ENCODE results near the gene SPACA7.
"Not testable (repeated sequence)": the region's sequence is repeated elsewhere in the genome, so short reads cannot be mapped to it uniquely, and the experiment has no call there.

The SPACA7 gene

GRCh38 chr13:112351825-112352224, 24.3 kb upstream of the SPACA7 start:
- DNase-seq = no peak

DNA sequence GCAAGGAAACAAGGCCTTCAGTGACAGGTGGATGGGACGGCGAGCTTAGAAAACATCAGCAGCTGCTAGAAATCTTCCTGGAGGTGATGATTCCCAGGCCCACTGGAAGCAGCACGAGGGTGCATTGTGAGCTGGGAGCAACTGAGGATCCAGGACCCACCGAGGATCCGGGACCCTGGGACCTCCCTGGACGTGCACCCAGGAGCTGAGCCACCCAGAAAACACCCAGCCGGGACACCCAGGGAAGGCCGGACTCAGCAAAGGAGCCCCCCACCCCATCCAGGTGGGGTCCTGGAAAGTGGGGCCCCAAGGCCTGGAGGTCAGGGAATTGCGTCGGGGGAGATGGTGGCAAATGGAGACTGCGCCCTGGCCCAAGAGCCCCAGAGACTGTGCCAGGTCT, 22.3 kb upstream of the SPACA7 start:
- no peak for DNase-seq

DNA sequence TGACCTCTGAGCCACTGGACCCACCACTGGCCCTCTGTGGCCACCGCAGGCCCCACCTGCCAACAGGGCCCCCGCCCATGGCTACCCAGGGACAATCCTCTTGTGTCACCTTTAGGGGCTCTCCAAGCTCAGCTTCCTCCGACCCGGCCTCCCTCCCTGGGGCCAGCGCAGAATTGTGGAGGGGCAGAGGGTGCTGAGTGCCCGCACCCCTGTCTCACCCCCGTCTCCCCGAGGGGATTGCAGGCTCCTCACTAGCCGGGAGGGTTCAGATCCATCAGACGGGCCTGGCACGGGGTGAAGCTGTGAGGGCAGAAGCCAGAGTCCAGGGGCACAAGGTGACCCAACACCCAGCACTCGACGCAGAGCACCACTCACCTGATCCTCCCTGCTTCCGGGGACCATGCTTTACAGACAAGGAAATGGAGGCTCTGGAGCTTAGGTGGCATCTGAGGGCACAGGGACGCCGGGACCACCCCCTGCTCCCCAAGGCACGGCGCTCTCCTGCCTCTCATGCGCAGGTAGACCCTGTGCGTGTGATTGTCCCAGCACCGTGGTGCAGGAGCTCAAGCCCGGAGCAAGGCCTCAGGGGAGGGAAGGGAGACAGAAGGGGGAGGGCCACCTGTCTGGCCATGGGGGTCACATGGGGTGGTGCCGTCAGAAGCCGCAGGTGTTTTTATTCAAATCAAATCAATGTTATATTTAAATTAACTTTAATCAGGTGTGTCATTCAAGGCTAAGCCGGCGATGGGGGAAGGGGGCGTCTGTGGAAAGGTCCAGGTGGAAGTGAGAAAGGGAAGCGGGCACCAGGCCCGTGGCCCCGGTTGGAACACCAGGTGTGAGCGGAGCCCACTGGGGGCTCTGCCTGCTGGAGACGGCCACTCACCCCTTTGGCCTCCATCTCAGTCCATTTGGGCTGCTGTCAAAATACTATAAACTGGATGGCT, 21.6 kb upstream of the SPACA7 start:
- no peak for DNase-seq

DNA sequence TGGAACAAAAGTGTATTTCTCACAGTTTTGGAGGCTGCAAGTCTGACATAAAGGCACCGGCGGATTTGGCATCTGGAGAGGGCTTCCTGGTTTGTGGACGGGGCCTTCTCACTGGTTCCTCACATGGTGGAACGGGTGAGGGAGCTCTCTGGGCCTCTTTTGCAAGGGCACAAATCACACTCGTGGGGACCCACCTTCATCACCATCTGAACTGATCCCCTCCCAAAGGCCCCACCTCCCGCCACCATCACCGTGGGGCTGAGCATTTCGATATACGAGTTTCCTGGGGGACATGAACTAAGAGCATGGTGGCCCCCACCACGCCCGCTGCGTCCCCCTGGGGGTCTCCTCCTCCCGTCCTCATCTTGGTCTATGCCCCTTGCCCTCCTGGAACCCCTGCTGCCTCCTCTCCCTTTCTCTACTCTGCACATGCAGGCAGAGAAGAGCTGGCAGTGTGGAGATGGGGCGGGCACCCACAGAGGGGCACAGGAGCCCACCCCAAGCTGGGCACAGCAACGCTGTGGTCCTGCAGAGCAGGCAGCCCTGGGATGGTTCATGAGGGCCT, 20.8 kb upstream of the SPACA7 start:
- DNase-seq = no peak

GRCh38 chr13:112356190-112356589, 20.0 kb upstream of the SPACA7 start:
- no peak for DNase-seq

- no peak for DNase-seq
Observed at GRCh38 chr13:112358156-112358555, 18.0 kb upstream of the SPACA7 start.

DNA sequence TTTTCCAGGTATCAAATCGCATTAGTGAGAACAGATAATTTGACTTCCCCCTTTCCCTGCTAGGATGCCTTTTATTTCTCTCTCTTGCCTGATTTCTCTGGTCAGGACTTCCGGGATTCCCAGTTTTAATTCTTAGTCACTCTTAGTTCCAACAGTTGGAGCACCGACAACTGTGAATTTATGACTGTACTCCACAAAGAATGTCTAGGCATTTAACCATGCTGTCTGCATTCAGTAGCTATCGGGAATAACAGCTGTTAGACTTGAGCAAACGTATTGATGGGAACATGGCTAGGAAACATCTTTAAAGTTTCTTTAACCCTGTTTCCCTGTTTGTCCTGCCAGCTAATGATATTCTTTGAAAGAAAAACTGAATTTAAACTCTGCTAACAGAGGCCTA, 14.1 kb upstream of the SPACA7 start:
- DNase-seq = no peak

GRCh38 chr13:112363867-112364528, 12.2 kb upstream of the SPACA7 start:
- no peak for DNase-seq

GRCh38 chr13:112366907-112367646, 9.1 kb upstream of the SPACA7 start:
- no peak for DNase-seq

DNA sequence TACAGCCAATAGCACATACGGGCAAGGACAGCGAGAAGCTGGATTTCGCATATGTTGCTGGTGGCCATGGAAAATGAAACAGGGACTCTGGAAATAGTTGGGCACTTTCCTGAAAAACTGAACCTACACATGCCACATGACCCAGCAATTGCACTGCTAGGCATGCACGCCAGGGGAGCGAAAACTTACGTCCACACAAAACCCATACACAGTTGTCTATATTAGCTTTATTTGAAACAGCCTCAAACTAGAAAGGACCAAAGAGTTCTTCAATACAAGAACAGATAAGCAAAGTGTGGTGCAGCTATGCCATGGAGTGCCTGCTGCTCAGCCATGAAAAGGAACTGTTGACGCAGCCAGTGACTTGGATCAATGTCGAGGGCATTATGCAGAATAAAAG, 7.3 kb upstream of the SPACA7 start:
- DNase-seq = no peak

GRCh38 chr13:112370311-112370710, 5.8 kb upstream of the SPACA7 start:
- no peak for DNase-seq

DNA sequence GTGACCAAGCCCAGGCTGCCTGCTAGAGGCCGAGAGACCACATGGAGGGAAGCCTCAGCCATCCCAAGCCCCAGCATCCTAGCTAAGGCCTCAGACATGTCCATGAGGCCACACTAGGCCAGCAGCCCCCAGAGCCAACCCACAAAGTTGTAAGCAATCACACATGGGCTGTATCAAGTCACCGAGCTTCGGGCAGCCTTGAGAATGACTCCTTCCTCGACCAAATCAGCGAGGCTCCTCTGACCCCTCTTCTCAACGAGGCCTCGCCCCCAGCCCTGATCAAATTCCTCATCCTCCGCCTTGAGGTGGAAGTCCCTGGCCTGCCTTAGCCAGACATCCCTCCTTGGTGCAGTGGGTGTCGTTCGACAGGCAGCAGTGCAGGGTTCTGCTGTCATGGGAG, 1.9 kb upstream of the SPACA7 start:
- DNase-seq = no peak

- no peak for DNase-seq
Observed at GRCh38 chr13:112391746-112392145, 15.6 kb downstream of the SPACA7 start.

DNA sequence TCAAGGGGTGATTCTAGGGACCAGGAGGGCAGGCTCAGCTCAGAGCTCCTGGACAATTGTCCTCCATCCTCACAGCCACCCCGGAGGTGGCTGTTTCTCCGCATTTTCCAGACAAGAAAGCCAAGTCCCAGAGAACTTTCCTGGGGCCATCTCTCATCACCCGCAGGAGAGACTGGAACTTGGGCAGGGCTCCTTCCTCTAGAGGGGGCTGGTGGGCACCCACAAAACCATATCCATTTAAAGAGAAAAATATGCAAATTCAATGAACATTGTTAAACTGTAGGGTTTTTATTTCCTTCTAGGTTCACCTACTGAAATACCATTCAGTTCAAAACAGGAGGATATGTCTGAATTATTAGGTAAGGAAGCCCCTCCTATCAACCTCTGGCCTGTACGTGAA, 16.6 kb downstream of the SPACA7 start:
- no peak for DNase-seq

GRCh38 chr13:112395022-112395421, 18.9 kb downstream of the SPACA7 start:
- DNase-seq = not testable (repeated sequence)

- not testable (repeated sequence) for DNase-seq
Observed at GRCh38 chr13:112395941-112396340, 19.8 kb downstream of the SPACA7 start.

DNA sequence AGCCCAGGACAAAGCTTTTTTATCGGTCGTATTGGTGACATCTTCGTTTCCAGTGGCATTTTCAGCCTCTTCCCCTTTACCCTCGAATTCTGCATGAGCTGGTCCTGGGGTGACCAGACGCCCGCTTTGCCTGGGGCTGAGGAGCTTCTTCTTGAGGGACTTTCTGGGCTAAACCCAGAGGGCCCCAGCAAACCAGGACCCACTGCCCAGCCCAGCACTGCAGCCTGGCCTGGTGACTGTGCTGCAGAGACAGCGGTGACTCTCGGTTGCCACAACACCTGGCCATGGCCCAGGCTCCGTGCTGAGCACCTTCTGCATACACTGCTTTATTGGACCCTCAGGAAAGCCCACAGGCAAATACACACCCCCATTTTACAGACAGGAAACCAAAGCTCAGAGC, 21.0 kb downstream of the SPACA7 start:
- no peak for DNase-seq

DNA sequence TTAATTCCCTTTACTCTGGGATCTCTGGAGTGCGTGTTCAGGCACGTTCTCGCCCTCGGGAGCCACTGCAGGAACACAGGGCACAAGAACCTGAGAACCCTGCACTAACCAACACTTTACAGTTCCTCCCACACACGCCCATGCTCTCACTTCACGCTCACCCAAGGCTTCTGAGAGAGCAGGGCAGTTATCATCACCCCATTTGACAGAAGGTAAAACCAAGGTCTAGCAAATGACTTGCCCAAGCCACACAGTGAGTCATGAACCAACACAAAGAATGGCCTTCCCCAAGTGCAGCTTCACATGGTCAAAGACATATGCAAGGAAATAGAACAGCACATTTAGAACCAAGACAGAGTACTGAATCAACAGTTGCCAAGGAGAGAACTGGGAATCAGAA, 22.2 kb downstream of the SPACA7 start:
- DNase-seq = not testable (repeated sequence)

DNA sequence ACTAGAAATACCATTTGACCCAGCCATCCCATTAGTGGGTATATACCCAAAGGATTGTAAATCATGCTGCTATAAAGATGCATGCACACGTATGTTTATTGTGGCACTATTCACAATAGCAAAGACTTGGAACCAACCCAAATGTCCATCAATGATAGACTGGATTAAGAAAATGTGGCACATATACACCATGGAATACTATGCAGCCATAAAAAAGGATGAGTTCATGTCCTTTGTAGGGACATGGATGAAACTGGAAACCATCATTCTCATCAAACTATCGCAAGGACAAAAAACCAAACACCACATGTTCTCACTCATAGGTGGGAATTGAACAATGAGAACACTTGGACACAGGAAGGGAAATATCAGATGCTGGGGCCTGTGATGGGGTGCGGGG, 33.7 kb downstream of the SPACA7 start:
- DNase-seq = not testable (repeated sequence)

DNA sequence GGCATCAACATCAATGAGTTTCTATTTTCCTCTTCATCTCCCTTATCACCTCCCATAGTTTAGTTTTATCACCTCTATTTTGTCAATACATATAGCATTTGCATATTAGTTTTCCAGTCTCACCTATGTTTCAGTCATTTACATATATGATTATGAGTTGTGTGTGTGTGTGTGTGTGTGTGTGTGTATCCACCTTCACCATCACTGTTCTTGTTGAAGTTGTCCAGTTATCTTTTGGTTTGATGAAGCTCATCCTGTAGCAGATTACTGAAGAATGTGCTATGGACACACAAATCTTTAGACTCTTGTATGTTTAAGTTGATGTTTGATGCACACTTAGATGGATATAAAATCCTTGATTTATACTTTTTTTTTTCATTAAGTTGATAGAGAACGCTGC, 40.5 kb downstream of the SPACA7 start:
- no peak for DNase-seq

DNA sequence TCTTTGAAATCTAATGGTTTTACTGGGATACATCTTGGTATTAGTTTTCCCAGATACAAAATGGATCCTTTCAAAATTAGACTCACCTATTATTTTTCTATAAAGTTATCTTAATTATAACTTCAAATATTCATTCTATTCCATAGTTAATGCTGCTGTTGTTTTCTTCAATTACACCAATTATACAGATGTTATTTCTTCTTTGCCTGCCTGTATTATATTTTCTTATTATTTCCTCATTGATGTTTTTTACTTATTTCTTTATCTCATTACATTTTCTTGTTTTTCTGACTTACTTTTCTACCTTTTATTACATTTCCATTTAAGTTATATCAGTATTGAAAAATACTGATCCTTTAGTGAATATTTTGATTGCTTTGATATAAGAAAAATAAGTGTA, 40.9 kb downstream of the SPACA7 start:
- DNase-seq = no peak

- no peak for DNase-seq
Observed at GRCh38 chr13:112424098-112424497, 47.9 kb downstream of the SPACA7 start.

GRCh38 chr13:112428704-112429103, 52.5 kb downstream of the SPACA7 start:
- DNase-seq = no peak

Measured in COR-L47 (cell line).